Measurements from ENCODE around the gene PRPS1L1.

GRCh38 chr7:17988141-17988540 is 39.5 kb downstream of the PRPS1L1 start:
- TF ChIP-seq CTCF (IDR thresholded peaks at IDR 0.05) (no peak), EP300 (IDR thresholded peaks at IDR 0.05) (no peak), POLR2AphosphoS5 (IDR thresholded peaks at IDR 0.05) (no peak)

All from esophagus muscularis mucosa (tissue), 4 donors.